SK-N-MC (cell line): Measurements from ENCODE around the gene TSPAN15.
"Not testable (repeated sequence)": the region's sequence is repeated elsewhere in the genome, so short reads cannot be mapped to it uniquely, and the experiment has no call there.

ENCODE experiments used
- EZH2 ChIP-seq: fragments of 200-600 bp; sonication (generic); IDR thresholded peaks from one replicate; pipeline ENCODE4 v1.6.1; 2017; ENCODE audit warnings: antibody characterized with exemption
- FOXP2 ChIP-seq: optimal IDR thresholded peaks from 2 replicates; pipeline ENCODE3; 2011; ENCODE audit warnings: mild to moderate bottlenecking, moderate library complexity; ENCODE audit not compliant: insufficient read depth; ENCODE audit errors: extremely low read length, control extremely low read depth
- POLR2AphosphoS5 ChIP-seq: IDR thresholded peaks from 2 replicates; pipeline ENCODE4 v1.6.1; 2012; ENCODE audit warnings: mild to moderate bottlenecking, low read depth, low read length, borderline replicate concordance

GRCh38 chr10:69536521-69536920 lies 85.3 kb downstream of the TSPAN15 start:
- not testable (repeated sequence) for TF ChIP-seq POLR2AphosphoS5, EZH2, FOXP2
